Neural cell (in vitro differentiated cells): ENCODE measurements around the gene ECEL1. TPM values are rescaled to one million over a fixed set of nuclear protein-coding genes. Genes with fewer than 3 reads are reported as not detected.

Experiments used
- H2AFZ ChIP-seq: fragments of 200-600, 300-800 bp; sonication (generic), shearing (Covaris generic); 2 replicates; pipeline ENCODE4 v1.6.0; 2014; ENCODE audit warnings: low read depth, mild to moderate bottlenecking, antibody characterized with exemption, low read length, moderate library complexity
- H3F3A ChIP-seq: fragments of 200-600 bp; shearing (Covaris generic); 2 replicates; pipeline ENCODE4 v1.6.1; 2016; ENCODE audit warnings: mild to moderate bottlenecking, moderate library complexity, mixed read lengths, antibody characterized with exemption, low read length; ENCODE audit not compliant: insufficient read depth, poor library complexity, severe bottlenecking
- H3K27ac ChIP-seq: fragments of 200-600, 300-800 bp; sonication (generic), shearing (Covaris generic); 2 replicates; pipeline ENCODE4 v1.5.1; 2014; ENCODE audit warnings: mild to moderate bottlenecking, low read length, moderate library complexity
- H3K27me3 ChIP-seq: fragments of 300-800, 200-600 bp; sonication (generic), shearing (Covaris generic); 2 replicates; pipeline ENCODE4 v1.6.0; 2014; ENCODE audit warnings: mild to moderate bottlenecking, low read depth, low read length, moderate library complexity; ENCODE audit not compliant: insufficient read depth
- H3K36me3 ChIP-seq: fragments of 300-800, 200-600 bp; sonication (generic), shearing (Covaris generic); 2 replicates; pipeline ENCODE4 v1.5.1; 2014; ENCODE audit warnings: mild to moderate bottlenecking, antibody characterized with exemption, low read length, moderate library complexity; ENCODE audit not compliant: insufficient read depth
- H3K4me2 ChIP-seq: fragments of 300-800, 200-600 bp; sonication (generic), shearing (Covaris generic); 2 replicates; pipeline ENCODE4 v1.6.0; 2014; ENCODE audit warnings: mild to moderate bottlenecking, low read length
- H3K4me3 ChIP-seq: fragments of 300-800, 200-600 bp; sonication (generic), shearing (Covaris generic); 2 replicates; pipeline ENCODE4 v1.5.1; 2014; ENCODE audit warnings: mild to moderate bottlenecking, low read length, moderate library complexity
- H3K79me2 ChIP-seq: fragments of 200-600 bp; shearing (Covaris generic); replicated peaks from 2 replicates; pipeline ENCODE4 v1.6.0; 2014; ENCODE audit warnings: mild to moderate bottlenecking, low read length, moderate library complexity; ENCODE audit not compliant: insufficient read depth
- H3K9ac ChIP-seq: fragments of 300-800, 200-600 bp; sonication (generic), shearing (Covaris generic); 2 replicates; pipeline ENCODE4 v1.6.1; 2016; ENCODE audit warnings: mild to moderate bottlenecking, low read length, mixed read lengths
- H3K9me2 ChIP-seq: fragments of 200-600 bp; shearing (Covaris generic); 2 replicates; pipeline ENCODE4 v1.6.1; 2016; ENCODE audit warnings: mild to moderate bottlenecking, low read length, mixed read lengths; ENCODE audit not compliant: insufficient read depth
- H3K9me3 ChIP-seq: fragments of 200-600, 300-800 bp; sonication (generic), shearing (Covaris generic); 2 replicates; pipeline ENCODE4 v1.6.1; 2016; ENCODE audit warnings: mild to moderate bottlenecking, mixed run types, low read length, moderate library complexity, mixed read lengths
- H4K20me1 ChIP-seq: fragments of 200-600 bp; shearing (Covaris generic); 2 replicates; pipeline ENCODE4 v1.6.1; 2016; ENCODE audit warnings: mild to moderate bottlenecking, mixed run types; ENCODE audit not compliant: insufficient read depth
- CTCF ChIP-seq: fragments of 450-650 bp; IDR thresholded peaks from 2 replicates; pipeline ENCODE4 v1.5.1; 2014; ENCODE audit warnings: antibody characterized with exemption, mild to moderate bottlenecking, moderate library complexity; ENCODE audit not compliant: poor library complexity, severe bottlenecking
- EP300 ChIP-seq: fragments of 450-650 bp; conservative IDR thresholded peaks from 2 replicates; pipeline ENCODE4 v1.6.1; 2014; ENCODE audit warnings: antibody characterized with exemption, mild to moderate bottlenecking, moderate library complexity; ENCODE audit not compliant: poor library complexity, severe bottlenecking
- EZH2 ChIP-seq: fragments of 200-600, 300-800 bp; shearing (Covaris generic), sonication (generic); IDR thresholded peaks from 2 replicates; pipeline ENCODE4 v1.6.1; 2014; ENCODE audit warnings: antibody characterized with exemption, low read length, borderline replicate concordance, mild to moderate bottlenecking; ENCODE audit not compliant: insufficient read depth, poor library complexity, severe bottlenecking
- MXI1 ChIP-seq: fragments of 450-650 bp; conservative IDR thresholded peaks from 2 replicates; pipeline ENCODE4 v1.6.1; 2014; ENCODE audit warnings: antibody characterized with exemption, mild to moderate bottlenecking; ENCODE audit not compliant: poor library complexity, severe bottlenecking
- POLR2AphosphoS5 ChIP-seq: IDR thresholded peaks from 2 replicates; pipeline ENCODE4 v1.6.1; 2012
- RAD21 ChIP-seq: fragments of 450-650 bp; conservative IDR thresholded peaks from 2 replicates; pipeline ENCODE4 v1.6.1; 2014; ENCODE audit warnings: antibody characterized with exemption, mild to moderate bottlenecking, moderate library complexity
- SMC3 ChIP-seq: fragments of 450-650 bp; conservative IDR thresholded peaks from 2 replicates; pipeline ENCODE4 v1.6.1; 2014; ENCODE audit warnings: antibody characterized with exemption, mild to moderate bottlenecking, moderate library complexity; ENCODE audit not compliant: poor library complexity
- TAF1 ChIP-seq: IDR thresholded peaks from 2 replicates; pipeline ENCODE4 v1.6.1; 2012; ENCODE audit warnings: low read depth
- polyA plus RNA-seq: library from polyadenylated mRNA; depleted of rRNA; stranded (reverse); fragments of >200 nt; gene quantifications from 2 replicates; pipeline ENCODE4 v1.2.3, GENCODE V29; 2014
- TF ChIP-seq, protein P1 (sequence below): IDR thresholded peaks from 2 replicates; pipeline ENCODE4 v1.6.1; 2012; ENCODE audit warnings: borderline replicate concordance

ECEL1 gene
- polyA plus RNA-seq, 1 donor from 2014 or later: 60.9 TPM

DNA sequence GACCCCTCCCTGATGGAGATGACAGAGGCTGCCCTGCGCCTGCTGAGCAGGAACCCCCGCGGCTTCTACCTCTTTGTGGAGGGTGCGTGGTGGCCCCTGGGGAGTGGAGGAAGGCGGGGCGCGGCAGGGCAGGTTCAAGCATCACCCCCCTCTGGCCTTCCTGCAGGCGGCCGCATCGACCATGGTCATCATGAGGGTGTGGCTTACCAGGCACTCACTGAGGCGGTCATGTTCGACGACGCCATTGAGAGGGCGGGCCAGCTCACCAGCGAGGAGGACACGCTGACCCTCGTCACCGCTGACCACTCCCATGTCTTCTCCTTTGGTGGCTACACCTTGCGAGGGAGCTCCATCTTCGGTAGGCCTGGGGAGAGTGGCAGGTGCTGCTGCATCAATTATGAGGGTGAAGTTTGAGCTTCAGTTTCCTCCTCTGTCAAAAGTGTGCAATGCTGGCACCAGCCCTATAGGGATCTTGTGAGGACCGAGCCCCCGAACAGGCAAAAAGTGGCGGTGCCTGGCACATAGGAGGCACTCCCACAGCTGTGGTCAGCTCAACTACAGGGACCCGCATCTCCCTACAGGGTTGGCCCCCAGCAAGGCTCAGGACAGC is 29.5 kb downstream of the ECEL1 start:
- no peak overlapping the region for H3K4me2 ChIP-seq
- H3K9me3 ChIP-seq: no peaks in the 10 kb centered on the region
- H2AFZ ChIP-seq: no peak overlapping the region
- H3K79me2 ChIP-seq: no peaks in the 10 kb centered on the region
- no peak overlapping the region for H3K27ac ChIP-seq
- H3F3A ChIP-seq: no peaks in the 10 kb centered on the region
- no peak overlapping the region for H3K9ac ChIP-seq
- no peak overlapping the region for H3K4me3 ChIP-seq
- no peaks in the 10 kb centered on the region for H3K36me3 ChIP-seq
- no peaks in the 10 kb centered on the region for H3K9me2 ChIP-seq
- H3K27me3 ChIP-seq: no peaks in the 10 kb centered on the region
- H4K20me1 ChIP-seq: no peaks in the 10 kb centered on the region
- TF ChIP-seq POLR2AphosphoS5 (no peak), SMC3 (no peak), CTCF (no peak), MXI1 (no peak), TAF1 (no peak), EP300 (no peak), RAD21 (no peak), EZH2 (no peak)
- TF ChIP-seq, protein P1, sequence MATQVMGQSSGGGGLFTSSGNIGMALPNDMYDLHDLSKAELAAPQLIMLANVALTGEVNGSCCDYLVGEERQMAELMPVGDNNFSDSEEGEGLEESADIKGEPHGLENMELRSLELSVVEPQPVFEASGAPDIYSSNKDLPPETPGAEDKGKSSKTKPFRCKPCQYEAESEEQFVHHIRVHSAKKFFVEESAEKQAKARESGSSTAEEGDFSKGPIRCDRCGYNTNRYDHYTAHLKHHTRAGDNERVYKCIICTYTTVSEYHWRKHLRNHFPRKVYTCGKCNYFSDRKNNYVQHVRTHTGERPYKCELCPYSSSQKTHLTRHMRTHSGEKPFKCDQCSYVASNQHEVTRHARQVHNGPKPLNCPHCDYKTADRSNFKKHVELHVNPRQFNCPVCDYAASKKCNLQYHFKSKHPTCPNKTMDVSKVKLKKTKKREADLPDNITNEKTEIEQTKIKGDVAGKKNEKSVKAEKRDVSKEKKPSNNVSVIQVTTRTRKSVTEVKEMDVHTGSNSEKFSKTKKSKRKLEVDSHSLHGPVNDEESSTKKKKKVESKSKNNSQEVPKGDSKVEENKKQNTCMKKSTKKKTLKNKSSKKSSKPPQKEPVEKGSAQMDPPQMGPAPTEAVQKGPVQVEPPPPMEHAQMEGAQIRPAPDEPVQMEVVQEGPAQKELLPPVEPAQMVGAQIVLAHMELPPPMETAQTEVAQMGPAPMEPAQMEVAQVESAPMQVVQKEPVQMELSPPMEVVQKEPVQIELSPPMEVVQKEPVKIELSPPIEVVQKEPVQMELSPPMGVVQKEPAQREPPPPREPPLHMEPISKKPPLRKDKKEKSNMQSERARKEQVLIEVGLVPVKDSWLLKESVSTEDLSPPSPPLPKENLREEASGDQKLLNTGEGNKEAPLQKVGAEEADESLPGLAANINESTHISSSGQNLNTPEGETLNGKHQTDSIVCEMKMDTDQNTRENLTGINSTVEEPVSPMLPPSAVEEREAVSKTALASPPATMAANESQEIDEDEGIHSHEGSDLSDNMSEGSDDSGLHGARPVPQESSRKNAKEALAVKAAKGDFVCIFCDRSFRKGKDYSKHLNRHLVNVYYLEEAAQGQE: no peak

DNA sequence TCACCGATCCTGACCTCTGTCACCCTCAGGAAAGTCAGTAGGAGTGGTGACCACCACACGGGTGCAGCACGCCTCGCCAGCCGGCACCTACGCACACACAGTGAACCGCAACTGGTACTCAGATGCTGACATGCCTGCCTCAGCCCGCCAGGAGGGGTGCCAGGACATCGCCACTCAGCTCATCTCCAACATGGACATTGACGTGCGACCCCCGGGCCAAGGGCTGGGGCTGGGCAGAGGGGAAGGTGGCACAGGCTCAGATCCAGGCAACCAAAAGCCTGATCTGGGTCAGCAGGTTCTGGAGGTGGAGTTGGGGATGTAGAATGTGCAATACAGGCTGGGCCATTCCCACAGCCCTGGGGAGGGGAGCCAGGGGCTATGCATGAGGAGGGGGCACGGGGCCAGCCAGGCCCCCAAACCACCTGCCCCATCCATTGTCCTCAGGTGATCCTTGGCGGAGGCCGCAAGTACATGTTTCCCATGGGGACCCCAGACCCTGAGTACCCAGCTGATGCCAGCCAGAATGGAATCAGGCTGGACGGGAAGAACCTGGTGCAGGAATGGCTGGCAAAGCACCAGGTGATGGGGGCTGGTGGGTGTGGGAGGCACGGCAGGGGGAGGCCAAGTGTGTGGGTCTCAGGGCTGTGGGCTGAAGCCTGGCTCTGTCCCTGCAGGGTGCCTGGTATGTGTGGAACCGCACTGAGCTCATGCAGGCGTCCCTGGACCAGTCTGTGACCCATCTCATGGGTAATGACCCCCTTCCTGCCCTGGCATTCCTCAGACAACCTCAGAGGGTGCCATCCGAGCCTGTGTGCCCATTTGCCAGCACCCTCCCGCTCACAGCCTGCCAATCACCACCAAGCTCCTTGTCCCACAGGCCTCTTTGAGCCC is 30.3 kb downstream of the ECEL1 start:
- no peaks in the 10 kb centered on the region for H3K9me3 ChIP-seq
- H2AFZ ChIP-seq: no peak overlapping the region
- H3K9me2 ChIP-seq: no peaks in the 10 kb centered on the region
- no peaks in the 10 kb centered on the region for H3K36me3 ChIP-seq
- H4K20me1 ChIP-seq: no peaks in the 10 kb centered on the region
- H3K9ac ChIP-seq: no peak overlapping the region
- TF ChIP-seq EP300: no peak
- TF ChIP-seq POLR2AphosphoS5: no peak
- TF ChIP-seq, protein P1: no peak
- no peak for TF ChIP-seq EZH2
- TF ChIP-seq CTCF: no peak
- no peak for TF ChIP-seq TAF1
- no peak for TF ChIP-seq SMC3
- TF ChIP-seq MXI1: no peak
- no peak for TF ChIP-seq RAD21
- no peak overlapping the region for H3K27ac ChIP-seq
- H3K4me2 ChIP-seq: no peak overlapping the region
- H3F3A ChIP-seq: no peaks in the 10 kb centered on the region
- no peak overlapping the region for H3K4me3 ChIP-seq
- no peaks in the 10 kb centered on the region for H3K79me2 ChIP-seq
- no peaks in the 10 kb centered on the region for H3K27me3 ChIP-seq
